ENCODE results near the gene RBFOX2. TPM values are rescaled to one million over a fixed set of nuclear protein-coding genes. Genes with fewer than 3 reads are reported as not detected.

Gene RBFOX2
- total RNA-seq, 1 experiment from 2014 or later = 77.7 TPM

- H3K4me3 ChIP-seq (ENCODE audit: insufficient read depth, low read depth, low read length) = no peak overlapping the region
- H3K36me3 ChIP-seq (replicated peaks; ENCODE audit: control insufficient read depth, insufficient read depth, low read length) = no peaks in the 10 kb centered on the region
- no peaks in the 10 kb centered on the region for H3K27me3 ChIP-seq (ENCODE audit: control insufficient read depth, insufficient read depth, low read length)
- DNase-seq = no peak
Measured at GRCh38 chr22:35769974-35770373, 258.6 kb downstream of the RBFOX2 start.

GRCh38 chr22:35766654-35767580 is 261.7 kb downstream of the RBFOX2 start:
- DNase-seq = no peak
- no peak overlapping the region for H3K4me3 ChIP-seq (ENCODE audit: insufficient read depth, low read depth, low read length)
- no peaks in the 10 kb centered on the region for H3K36me3 ChIP-seq (replicated peaks; ENCODE audit: control insufficient read depth, insufficient read depth, low read length)
- H3K27me3 ChIP-seq (ENCODE audit: control insufficient read depth, insufficient read depth, low read length) = no peaks in the 10 kb centered on the region

- Histone ChIP-seq H3K27me3 (ENCODE audit: control insufficient read depth, insufficient read depth, low read length) (no peaks in the 10 kb centered on the region), H3K4me3 (ENCODE audit: insufficient read depth, low read depth, low read length) (no peak overlapping the region), H3K36me3 (replicated peaks; ENCODE audit: control insufficient read depth, insufficient read depth, low read length) (0 out of 2 replicates have a peak, but pooled peaks cover 2% of the 10 kb centered on the region)
- no peak for DNase-seq
Measured at GRCh38 chr22:35761037-35761436, 267.6 kb downstream of the RBFOX2 start.

GRCh38 chr22:35758394-35758793 is 270.2 kb downstream of the RBFOX2 start:
- DNase-seq = no peak
- Histone ChIP-seq H3K27me3 (ENCODE audit: control insufficient read depth, insufficient read depth, low read length) (no peaks in the 10 kb centered on the region), H3K4me3 (ENCODE audit: insufficient read depth, low read depth, low read length) (no peak overlapping the region), H3K36me3 (replicated peaks; ENCODE audit: control insufficient read depth, insufficient read depth, low read length) (0 out of 2 replicates have a peak, but pooled peaks cover 2% of the 10 kb centered on the region)

- Histone ChIP-seq H3K36me3 (replicated peaks; ENCODE audit: control insufficient read depth, insufficient read depth, low read length) (0 out of 2 replicates have a peak, but pooled peaks cover 2% of the 10 kb centered on the region), H3K27me3 (ENCODE audit: control insufficient read depth, insufficient read depth, low read length) (no peaks in the 10 kb centered on the region), H3K4me3 (ENCODE audit: insufficient read depth, low read depth, low read length) (no peak overlapping the region)
- no peak for DNase-seq
Measured at GRCh38 chr22:35756722-35757121, 271.9 kb downstream of the RBFOX2 start.

GRCh38 chr22:35754761-35755160 is 273.9 kb downstream of the RBFOX2 start:
- no peak for DNase-seq
- H3K36me3 ChIP-seq (replicated peaks; ENCODE audit: control insufficient read depth, insufficient read depth, low read length) = no peaks in the 10 kb centered on the region

GRCh38 chr22:35752863-35753189 is 275.8 kb downstream of the RBFOX2 start:
- Histone ChIP-seq H3K27me3 (ENCODE audit: control insufficient read depth, insufficient read depth, low read length) (no peaks in the 10 kb centered on the region), H3K36me3 (replicated peaks; ENCODE audit: control insufficient read depth, insufficient read depth, low read length) (no peaks in the 10 kb centered on the region), H3K4me3 (ENCODE audit: insufficient read depth, low read depth, low read length) (no peak overlapping the region)
- DNase-seq = no peak

More at GRCh38 chr22:35754761-35755160, 273.9 kb downstream of the RBFOX2 start:
- H3K4me3 ChIP-seq (ENCODE audit: insufficient read depth, low read depth, low read length) = no peak overlapping the region
- H3K27me3 ChIP-seq (ENCODE audit: control insufficient read depth, insufficient read depth, low read length) = no peaks in the 10 kb centered on the region

- DNase-seq = no peak
- Histone ChIP-seq H3K36me3 (replicated peaks; ENCODE audit: control insufficient read depth, insufficient read depth, low read length) (no peaks in the 10 kb centered on the region), H3K27me3 (ENCODE audit: control insufficient read depth, insufficient read depth, low read length) (no peaks in the 10 kb centered on the region), H3K4me3 (ENCODE audit: insufficient read depth, low read depth, low read length) (no peak overlapping the region)
Measured at GRCh38 chr22:35752006-35752862, 276.4 kb downstream of the RBFOX2 start.

GRCh38 chr22:35749808-35750207 is 278.8 kb downstream of the RBFOX2 start:
- H3K36me3 ChIP-seq (replicated peaks; ENCODE audit: control insufficient read depth, insufficient read depth, low read length) = no peaks in the 10 kb centered on the region; the same call in 1 of the 2 replicates
- H3K4me3 ChIP-seq (ENCODE audit: insufficient read depth, low read depth, low read length) = no peak overlapping the region
- H3K27me3 ChIP-seq (ENCODE audit: control insufficient read depth, insufficient read depth, low read length) = no peaks in the 10 kb centered on the region
- no peak for DNase-seq

GRCh38 chr22:35746946-35747703 is 281.5 kb downstream of the RBFOX2 start:
- DNase-seq = no peak
- H3K36me3 ChIP-seq (replicated peaks; ENCODE audit: control insufficient read depth, insufficient read depth, low read length) = peaks cover 2% of the 10 kb centered on the region; the same call in 1 of the 2 replicates
- no peak overlapping the region for H3K4me3 ChIP-seq (ENCODE audit: insufficient read depth, low read depth, low read length)
- no peaks in the 10 kb centered on the region for H3K27me3 ChIP-seq (ENCODE audit: control insufficient read depth, insufficient read depth, low read length)

- Histone ChIP-seq H3K27me3 (ENCODE audit: control insufficient read depth, insufficient read depth, low read length) (no peaks in the 10 kb centered on the region), H3K36me3 (replicated peaks; ENCODE audit: control insufficient read depth, insufficient read depth, low read length) (peaks cover 2% of the 10 kb centered on the region; the same call in 1 of the 2 replicates), H3K4me3 (ENCODE audit: insufficient read depth, low read depth, low read length) (no peak overlapping the region)
- no peak for DNase-seq
Measured at GRCh38 chr22:35746248-35746647, 282.4 kb downstream of the RBFOX2 start.

GRCh38 chr22:35743326-35743860 is 285.2 kb downstream of the RBFOX2 start:
- no peak overlapping the region for H3K4me3 ChIP-seq (ENCODE audit: insufficient read depth, low read depth, low read length)
- DNase-seq = no peak
- H3K36me3 ChIP-seq (replicated peaks; ENCODE audit: control insufficient read depth, insufficient read depth, low read length) = peaks cover 2% of the 10 kb centered on the region; the same call in 1 of the 2 replicates
- no peaks in the 10 kb centered on the region for H3K27me3 ChIP-seq (ENCODE audit: control insufficient read depth, insufficient read depth, low read length)

- H3K27me3 ChIP-seq (ENCODE audit: control insufficient read depth, insufficient read depth, low read length) = no peaks in the 10 kb centered on the region
- H3K4me3 ChIP-seq (ENCODE audit: insufficient read depth, low read depth, low read length) = no peak overlapping the region
- no peak for DNase-seq
- H3K36me3 ChIP-seq (replicated peaks; ENCODE audit: control insufficient read depth, insufficient read depth, low read length) = peaks cover 2% of the 10 kb centered on the region; the same call in 1 of the 2 replicates
Measured at GRCh38 chr22:35742342-35743100, 286.1 kb downstream of the RBFOX2 start.
